ENCODE data around the gene BLOC1S3.

Gene BLOC1S3, protein sequence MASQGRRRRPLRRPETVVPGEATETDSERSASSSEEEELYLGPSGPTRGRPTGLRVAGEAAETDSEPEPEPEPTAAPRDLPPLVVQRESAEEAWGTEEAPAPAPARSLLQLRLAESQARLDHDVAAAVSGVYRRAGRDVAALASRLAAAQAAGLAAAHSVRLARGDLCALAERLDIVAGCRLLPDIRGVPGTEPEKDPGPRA

DNA sequence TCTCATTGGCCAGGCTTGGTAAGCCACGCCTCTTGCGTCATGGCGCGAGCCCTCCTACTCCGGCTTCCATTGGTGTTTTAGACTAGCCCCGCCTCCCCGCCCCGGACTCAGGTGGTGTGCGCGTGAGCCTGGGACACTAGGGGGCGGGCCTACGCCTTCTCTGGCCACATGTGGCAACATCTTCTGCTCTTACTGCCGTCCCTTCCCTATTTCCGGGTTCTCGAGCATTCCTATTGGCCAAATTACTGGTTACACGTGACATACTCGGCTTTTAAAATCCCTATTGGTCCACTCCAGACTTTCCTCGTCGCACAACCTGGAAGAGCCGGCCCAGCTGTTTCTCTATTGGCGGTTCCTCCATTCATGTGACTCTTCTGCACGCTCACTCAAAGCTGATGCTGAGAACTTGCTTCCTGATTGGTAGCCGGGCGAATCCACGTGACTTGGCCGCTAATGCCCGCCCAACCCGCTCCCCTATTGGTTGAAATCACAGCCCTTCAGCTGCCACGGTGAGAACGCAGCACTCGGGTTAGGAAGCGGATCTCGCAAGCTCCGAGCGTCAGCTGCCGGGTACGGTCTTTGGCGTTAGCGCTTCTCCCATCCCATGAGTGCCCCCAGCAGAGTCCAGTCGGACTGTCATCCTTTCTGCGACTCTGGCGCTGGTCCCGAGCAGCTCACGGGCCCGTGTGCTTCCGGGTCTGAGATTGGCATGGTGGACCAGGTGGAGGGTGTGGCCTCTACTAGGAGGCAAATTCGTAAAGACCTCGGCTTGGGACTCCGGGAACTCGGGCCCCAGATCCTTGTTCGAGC, at the start of gene BLOC1S3:
Gene BLOC1S3 (plus strand): TSS at position 523 of the 810 bp plus-strand sequence. CDS start 513 bp downstream, outside the sequence.
- in situ Hi-C loops (cut with HindIII; ENCODE audit: low pct_unique_long_range_greater_than_20kb, low sequenced_read_pairs): no loop called here
- TF ChIP-seq JUND (IDR thresholded peaks at IDR 0.05; ENCODE audit: low read depth): no peak
- DNase-seq (ENCODE audit: low read depth in 1 of 2, low spot score in 1 of 2): peak; percentile 94 to 99

DNA sequence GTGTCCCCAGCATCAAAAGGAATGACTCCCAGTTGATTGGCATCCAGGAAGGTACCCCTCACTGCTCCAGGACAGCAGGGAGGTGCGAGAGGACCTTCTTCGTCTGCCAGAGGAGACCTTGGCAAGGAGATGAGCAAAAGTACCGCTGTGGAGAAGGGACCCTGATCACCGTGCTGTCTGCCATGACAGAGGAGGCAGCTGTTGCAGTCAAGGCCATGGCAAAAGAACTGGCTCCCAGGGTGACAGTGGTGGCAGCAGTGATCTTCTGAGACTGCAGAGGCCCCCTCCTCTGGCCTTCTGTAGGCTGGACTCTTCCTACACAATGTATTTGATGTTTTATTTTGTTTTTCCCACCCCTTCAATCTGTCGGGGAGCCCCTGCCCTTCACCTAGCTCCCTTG, 49.8 kb upstream of the BLOC1S3 start:
- in situ Hi-C loops (cut with HindIII; ENCODE audit: low pct_unique_long_range_greater_than_20kb, low sequenced_read_pairs): no loop called here
- DNase-seq (ENCODE audit: low read depth in 1 of 2, low spot score in 1 of 2): no peak
- TF ChIP-seq JUND (IDR thresholded peaks at IDR 0.05; ENCODE audit: low read depth): no peak

GRCh38 chr19:45130236-45130635, 48.3 kb upstream of the BLOC1S3 start:
- in situ Hi-C loops (cut with HindIII; ENCODE audit: low pct_unique_long_range_greater_than_20kb, low sequenced_read_pairs): no loop called here
- DNase-seq (ENCODE audit: low read depth in 1 of 2, low spot score in 1 of 2): no peak
- no peak for TF ChIP-seq JUND (IDR thresholded peaks at IDR 0.05; ENCODE audit: low read depth)

GRCh38 chr19:45130888-45131615, 47.5 kb upstream of the BLOC1S3 start:
- peak in 1 of 2 experiments; percentile 85 for DNase-seq (ENCODE audit: low read depth in 1 of 2, low spot score in 1 of 2)
- no peak for TF ChIP-seq JUND (IDR thresholded peaks at IDR 0.05; ENCODE audit: low read depth)
- in situ Hi-C loops (cut with HindIII; ENCODE audit: low pct_unique_long_range_greater_than_20kb, low sequenced_read_pairs): no loop called here

- no peak for DNase-seq (ENCODE audit: low read depth in 1 of 2, low spot score in 1 of 2)
- TF ChIP-seq JUND (IDR thresholded peaks at IDR 0.05; ENCODE audit: low read depth): no peak
- in situ Hi-C loops (cut with HindIII; ENCODE audit: low pct_unique_long_range_greater_than_20kb, low sequenced_read_pairs): no loop called here
These were observed 44.9 kb upstream of the BLOC1S3 start for GRCh38 chr19:45133661-45134060.

GRCh38 chr19:45135176-45135885, 43.3 kb upstream of the BLOC1S3 start:
- no peak for DNase-seq (ENCODE audit: low read depth in 1 of 2, low spot score in 1 of 2)
- in situ Hi-C loops (cut with HindIII; ENCODE audit: low pct_unique_long_range_greater_than_20kb, low sequenced_read_pairs): no loop called here
- no peak for TF ChIP-seq JUND (IDR thresholded peaks at IDR 0.05; ENCODE audit: low read depth)

DNA sequence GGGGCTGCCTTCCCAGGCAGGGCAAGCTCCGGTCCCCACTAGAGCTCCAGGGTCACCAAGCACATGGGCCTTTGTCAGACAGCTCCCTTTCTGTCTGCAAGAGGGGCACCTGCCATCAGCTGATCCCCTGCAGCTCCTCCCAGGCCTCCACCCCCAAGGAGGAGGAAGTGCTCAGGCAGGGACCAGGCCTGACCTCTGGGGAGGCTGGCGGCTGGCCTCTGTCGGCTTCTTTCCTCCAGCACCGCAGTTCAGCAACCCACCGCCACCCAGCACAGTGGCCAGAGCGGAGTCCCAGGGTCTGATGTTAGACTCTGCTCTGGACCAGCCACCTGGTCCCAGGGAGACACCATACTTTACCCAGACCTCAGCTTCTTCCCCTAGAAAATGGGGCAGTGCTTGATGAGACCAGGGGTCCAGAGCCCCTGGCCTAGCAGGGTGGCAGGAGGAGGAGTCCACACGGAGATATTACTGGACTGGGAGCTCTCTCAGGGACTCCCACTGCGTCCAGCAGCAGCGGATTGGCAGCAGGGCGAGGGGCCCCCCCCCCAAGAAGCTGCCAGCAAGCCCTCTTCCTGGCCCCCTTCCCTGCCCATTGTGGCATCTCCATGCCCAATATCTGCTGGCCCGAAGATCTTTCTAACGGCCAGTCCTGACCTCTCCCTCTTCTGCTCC, 41.9 kb upstream of the BLOC1S3 start:
- DNase-seq (ENCODE audit: low read depth in 1 of 2, low spot score in 1 of 2): no peak
- in situ Hi-C loops (cut with HindIII; ENCODE audit: low pct_unique_long_range_greater_than_20kb, low sequenced_read_pairs): no loop called here

GRCh38 chr19:45137179-45137761, 41.3 kb upstream of the BLOC1S3 start:
- no peak for DNase-seq (ENCODE audit: low read depth in 1 of 2, low spot score in 1 of 2)
- no peak for TF ChIP-seq JUND (IDR thresholded peaks at IDR 0.05; ENCODE audit: low read depth)
- in situ Hi-C loops (cut with HindIII; ENCODE audit: low pct_unique_long_range_greater_than_20kb, low sequenced_read_pairs): no loop called here

More for the DNA sequence above, 41.9 kb upstream of the BLOC1S3 start:
- TF ChIP-seq JUND (IDR thresholded peaks at IDR 0.05; ENCODE audit: low read depth): no peak

DNA sequence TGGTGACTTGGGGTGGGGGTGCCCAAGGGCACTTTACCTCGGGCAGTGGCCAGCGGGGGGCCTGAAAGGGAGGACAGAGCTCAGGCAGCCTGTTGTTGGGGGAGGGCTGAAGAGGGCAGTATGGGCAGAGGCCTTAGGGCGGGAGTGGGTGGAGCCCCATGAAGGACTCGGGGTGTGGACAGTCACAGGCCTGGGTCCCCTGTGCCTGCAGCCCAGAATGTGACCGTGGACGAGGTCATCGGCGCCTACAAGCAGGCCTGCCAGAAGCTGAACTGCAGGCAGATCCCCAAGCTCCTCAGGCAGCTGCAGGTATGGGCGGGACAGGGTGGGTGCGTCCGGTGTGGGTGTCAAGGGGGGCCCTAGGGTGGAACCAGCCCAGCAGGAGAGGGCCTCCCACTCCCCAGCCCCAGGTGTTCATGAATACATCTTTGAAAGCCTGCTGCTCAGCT, 40.3 kb upstream of the BLOC1S3 start:
- TF ChIP-seq JUND (IDR thresholded peaks at IDR 0.05; ENCODE audit: low read depth): no peak
- in situ Hi-C loops (cut with HindIII; ENCODE audit: low pct_unique_long_range_greater_than_20kb, low sequenced_read_pairs): no loop called here
- no peak for DNase-seq (ENCODE audit: low read depth in 1 of 2, low spot score in 1 of 2)

DNA sequence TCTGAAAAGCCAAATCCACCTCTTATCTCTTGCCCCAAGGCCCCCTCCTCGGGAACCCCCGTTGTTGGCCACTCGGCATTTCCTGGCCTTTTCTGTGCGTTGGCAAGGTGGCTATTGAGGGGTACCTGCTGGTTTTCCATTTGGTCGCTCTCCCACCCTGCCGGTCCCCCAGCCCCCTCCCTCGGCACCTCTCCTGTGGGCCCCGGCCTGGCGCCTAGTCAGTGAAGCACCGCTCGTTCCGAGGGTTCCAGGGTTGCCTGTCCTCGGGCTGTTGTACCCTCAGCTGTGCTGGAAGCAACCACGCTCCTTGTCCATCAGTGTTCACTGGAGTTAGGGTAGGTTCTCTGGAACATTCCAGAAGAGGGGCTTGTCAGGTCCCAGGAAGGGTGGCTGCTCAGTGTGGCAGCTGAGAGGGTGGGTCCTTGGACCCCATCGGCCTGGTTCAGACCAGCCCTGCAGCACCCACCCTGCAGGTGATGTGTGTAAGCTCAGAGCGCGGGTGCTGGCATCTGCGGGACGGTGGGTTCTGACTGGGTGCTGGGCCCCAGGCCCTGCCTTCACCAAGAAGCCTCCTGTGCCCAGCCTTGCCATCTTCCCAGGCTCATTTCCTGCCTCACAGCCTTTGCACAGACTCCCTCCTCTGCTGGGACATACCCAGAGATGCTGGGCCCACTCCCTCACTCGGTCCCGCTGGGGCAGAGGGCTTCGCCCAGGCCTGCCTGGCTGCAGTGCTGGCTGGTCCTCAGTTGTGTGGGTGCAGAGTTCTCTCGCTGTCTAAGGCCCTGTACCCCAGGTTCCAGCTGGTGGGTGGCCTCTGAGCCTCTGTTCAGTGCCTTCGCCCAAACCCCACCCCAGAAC, 39.1 kb upstream of the BLOC1S3 start:
- no peak for DNase-seq (ENCODE audit: low read depth in 1 of 2, low spot score in 1 of 2)
- no peak for TF ChIP-seq JUND (IDR thresholded peaks at IDR 0.05; ENCODE audit: low read depth)
- in situ Hi-C loops (cut with HindIII; ENCODE audit: low pct_unique_long_range_greater_than_20kb, low sequenced_read_pairs): no loop called here

- no peak for DNase-seq (ENCODE audit: low read depth in 1 of 2, low spot score in 1 of 2)
- in situ Hi-C loops (cut with HindIII; ENCODE audit: low pct_unique_long_range_greater_than_20kb, low sequenced_read_pairs): no loop called here
- no peak for TF ChIP-seq JUND (IDR thresholded peaks at IDR 0.05; ENCODE audit: low read depth)
These were observed 38.5 kb upstream of the BLOC1S3 start for GRCh38 chr19:45140144-45140503.
